ENCODE results near the gene AKAP4. TPM values are rescaled to one million over a fixed set of nuclear protein-coding genes. Genes with fewer than 3 reads are reported as not detected.

The AKAP4 gene, protein sequence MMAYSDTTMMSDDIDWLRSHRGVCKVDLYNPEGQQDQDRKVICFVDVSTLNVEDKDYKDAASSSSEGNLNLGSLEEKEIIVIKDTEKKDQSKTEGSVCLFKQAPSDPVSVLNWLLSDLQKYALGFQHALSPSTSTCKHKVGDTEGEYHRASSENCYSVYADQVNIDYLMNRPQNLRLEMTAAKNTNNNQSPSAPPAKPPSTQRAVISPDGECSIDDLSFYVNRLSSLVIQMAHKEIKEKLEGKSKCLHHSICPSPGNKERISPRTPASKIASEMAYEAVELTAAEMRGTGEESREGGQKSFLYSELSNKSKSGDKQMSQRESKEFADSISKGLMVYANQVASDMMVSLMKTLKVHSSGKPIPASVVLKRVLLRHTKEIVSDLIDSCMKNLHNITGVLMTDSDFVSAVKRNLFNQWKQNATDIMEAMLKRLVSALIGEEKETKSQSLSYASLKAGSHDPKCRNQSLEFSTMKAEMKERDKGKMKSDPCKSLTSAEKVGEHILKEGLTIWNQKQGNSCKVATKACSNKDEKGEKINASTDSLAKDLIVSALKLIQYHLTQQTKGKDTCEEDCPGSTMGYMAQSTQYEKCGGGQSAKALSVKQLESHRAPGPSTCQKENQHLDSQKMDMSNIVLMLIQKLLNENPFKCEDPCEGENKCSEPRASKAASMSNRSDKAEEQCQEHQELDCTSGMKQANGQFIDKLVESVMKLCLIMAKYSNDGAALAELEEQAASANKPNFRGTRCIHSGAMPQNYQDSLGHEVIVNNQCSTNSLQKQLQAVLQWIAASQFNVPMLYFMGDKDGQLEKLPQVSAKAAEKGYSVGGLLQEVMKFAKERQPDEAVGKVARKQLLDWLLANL
- not detected in 2 replicates for total RNA-seq (ENCODE audit: low replicate concordance)

DNA sequence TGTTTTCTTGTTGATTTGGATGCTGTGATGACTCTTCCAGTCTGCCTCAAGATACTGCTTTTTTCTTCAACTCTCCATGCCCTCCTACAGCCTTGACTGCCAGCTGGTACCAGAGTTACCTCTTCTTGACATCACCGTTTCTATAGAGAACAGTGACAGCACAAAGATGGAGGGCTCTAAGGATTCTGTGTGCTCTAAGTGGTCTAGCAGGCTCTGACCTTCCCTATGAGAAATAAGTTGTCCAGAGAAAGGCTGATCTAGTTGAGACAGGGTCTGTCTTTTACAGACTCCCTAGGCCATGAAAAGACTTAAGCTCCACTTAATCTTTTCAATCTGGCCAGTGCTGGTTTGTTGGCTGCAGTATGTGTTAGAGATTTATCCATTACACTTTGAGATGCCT, at the start of gene AKAP4:
AKAP4 (minus strand) TSS at position 101 of the 400 bp plus-strand sequence. CDS start 118 bp downstream, outside the sequence.

DNA sequence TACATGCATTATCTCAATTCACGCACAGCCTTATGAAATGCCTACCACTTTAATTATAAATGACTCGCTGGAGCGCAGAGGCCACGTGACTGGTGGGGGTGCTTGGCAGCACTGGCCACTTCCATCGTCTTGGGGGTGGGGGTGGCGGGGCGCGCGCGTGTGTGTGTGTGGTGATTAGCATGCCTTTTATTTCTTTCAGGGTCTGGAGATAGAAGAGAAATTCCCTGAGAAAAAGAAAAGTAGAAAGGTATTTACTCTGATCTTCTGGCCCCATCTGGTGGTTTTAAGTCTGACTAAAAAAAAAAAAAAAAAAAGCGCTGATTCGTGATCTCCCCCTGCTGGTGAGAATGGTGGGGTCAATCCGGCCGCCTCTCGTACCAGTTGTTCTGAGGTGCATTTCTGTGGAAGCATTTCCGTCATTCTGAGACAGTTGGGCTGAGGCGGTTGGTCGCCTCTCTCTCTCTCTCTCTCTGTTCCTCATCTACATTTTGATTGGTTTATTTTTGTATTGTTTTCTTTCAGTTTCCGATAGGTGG, 3.6 kb upstream of the AKAP4 start, which contains the start of gene CCNB3:
CCNB3 (plus strand) TSS at position 402 of the 536 bp plus-strand sequence. CDS start 80,399 bp downstream, outside the sequence.

Other genes with a start within 250 kb of the AKAP4 start
- gene CCNB3, start 3.8 kb upstream of the AKAP4 start, total RNA-seq (ENCODE audit: low replicate concordance), result under 0.01 TPM in 2 replicates